SK-N-SH treated with all-trans-retinoic acid at 6 μM for 48 hours (cell line): Measurements from ENCODE around the gene RNF168.

Experiments used
- ATAC-seq: fragments of 200-7000 bp; cut with Tn5 transposase; 3 replicates; pipeline ENCODE4 v1.9.1; 2020; ENCODE audit warnings: mild to moderate bottlenecking, moderate library complexity
- ARNTL ChIP-seq: fragments of 450-650 bp; formaldehyde crosslinking; IDR thresholded peaks from 2 replicates; pipeline ENCODE4 v1.5.0; 2020; ENCODE audit warnings: low read depth, mild to moderate bottlenecking, moderate library complexity, borderline replicate concordance
- BACH2 ChIP-seq: fragments of 250-450 bp; sonication (Bioruptor Pico); IDR thresholded peaks from 2 replicates; pipeline ENCODE4 v1.9.0; 2021; ENCODE audit warnings: mild to moderate bottlenecking, borderline replicate concordance
- CSDC2 ChIP-seq: fragments of 250-450 bp; sonication (Bioruptor Pico); IDR thresholded peaks from 2 replicates; pipeline ENCODE4 v1.5.0; 2020; ENCODE audit warnings: mild to moderate bottlenecking, moderate library complexity
- ESRRG ChIP-seq: fragments of 250-450 bp; sonication (Bioruptor Pico); IDR thresholded peaks from 2 replicates; pipeline ENCODE4 v1.6.1; 2021; ENCODE audit warnings: mild to moderate bottlenecking
- GLIS3 ChIP-seq: fragments of 250-450 bp; sonication (Bioruptor Pico); IDR thresholded peaks from 2 replicates; pipeline ENCODE4 v1.5.0; 2020; ENCODE audit warnings: mild to moderate bottlenecking, moderate library complexity
- ISL1 ChIP-seq: fragments of 250-450 bp; sonication (Bioruptor Pico); IDR thresholded peaks from 2 replicates; pipeline ENCODE4 v2.1.2; 2022; ENCODE audit warnings: mild to moderate bottlenecking, moderate library complexity
- OSR1 ChIP-seq: fragments of 250-450 bp; sonication (Bioruptor Pico); IDR thresholded peaks from 2 replicates; pipeline ENCODE4 v1.8.0; 2022; ENCODE audit warnings: moderate library complexity, mild to moderate bottlenecking, inconsistent platforms
- PPARA ChIP-seq: fragments of 250-450 bp; sonication (Bioruptor Pico); IDR thresholded peaks from 2 replicates; pipeline ENCODE4 v1.5.0; 2020; ENCODE audit warnings: mild to moderate bottlenecking, borderline replicate concordance
- RARB ChIP-seq: fragments of 250-450 bp; sonication (Bioruptor Pico); IDR thresholded peaks from 2 replicates; pipeline ENCODE4 v1.8.0; 2021; ENCODE audit warnings: mild to moderate bottlenecking, moderate library complexity
- SNAI2 ChIP-seq: fragments of 250-450 bp; sonication (Bioruptor Pico); IDR thresholded peaks from 2 replicates; pipeline ENCODE4 v1.5.0; 2020; ENCODE audit warnings: mild to moderate bottlenecking, moderate library complexity
- TCF4 ChIP-seq: fragments of 250-450 bp; sonication (Bioruptor Pico); IDR thresholded peaks from 2 replicates; pipeline ENCODE4 v1.8.0; 2021; ENCODE audit warnings: mild to moderate bottlenecking, moderate library complexity, borderline replicate concordance
- TOX ChIP-seq: fragments of 250-450 bp; sonication (Bioruptor Pico); IDR thresholded peaks from 2 replicates; pipeline ENCODE4 v1.8.0; 2021; ENCODE audit warnings: mild to moderate bottlenecking, moderate library complexity, borderline replicate concordance
- ZC3H10 ChIP-seq: fragments of 250-450 bp; sonication (Bioruptor Pico); IDR thresholded peaks from 2 replicates; pipeline ENCODE4 v1.5.1; 2021; ENCODE audit warnings: mild to moderate bottlenecking, moderate library complexity
- ZFP3 ChIP-seq: fragments of 250-450 bp; sonication (Bioruptor Pico); IDR thresholded peaks from 2 replicates; pipeline ENCODE4 v1.5.0; 2020; ENCODE audit warnings: mild to moderate bottlenecking, moderate library complexity
- ZFP30 ChIP-seq: fragments of 450-650 bp; formaldehyde crosslinking; IDR thresholded peaks from 2 replicates; pipeline ENCODE4 v1.5.0; 2022; ENCODE audit warnings: mild to moderate bottlenecking, moderate library complexity
- ZNF565 ChIP-seq: fragments of 450-650 bp; formaldehyde crosslinking; conservative IDR thresholded peaks from 2 replicates; pipeline ENCODE4 v1.5.0; 2020; ENCODE audit warnings: low read depth, mild to moderate bottlenecking, moderate library complexity
- ZNF70 ChIP-seq: fragments of 450-650 bp; formaldehyde crosslinking; IDR thresholded peaks from 2 replicates; pipeline ENCODE4 v1.5.0; 2020; ENCODE audit warnings: mild to moderate bottlenecking, moderate library complexity
- ZNF8 ChIP-seq: fragments of 450-650 bp; formaldehyde crosslinking; IDR thresholded peaks from 2 replicates; pipeline ENCODE4 v1.5.0; 2020; ENCODE audit warnings: mild to moderate bottlenecking, moderate library complexity
- TF ChIP-seq, protein P1 (sequence below): fragments of 250-450 bp; sonication (Bioruptor Pico); IDR thresholded peaks from 2 replicates; pipeline ENCODE4 v1.5.1; 2020; ENCODE audit warnings: low read depth, mild to moderate bottlenecking, moderate library complexity
- TF ChIP-seq, protein P2 (sequence below): fragments of 250-450 bp; sonication (Bioruptor Pico); IDR thresholded peaks from 2 replicates; pipeline ENCODE4 v1.8.0; 2020; ENCODE audit warnings: mild to moderate bottlenecking, moderate library complexity, borderline replicate concordance
- TF ChIP-seq, protein P3 (sequence below): fragments of 250-450 bp; sonication (Bioruptor Pico); IDR thresholded peaks from 2 replicates; pipeline ENCODE4 v1.5.1; 2021; ENCODE audit warnings: mild to moderate bottlenecking, moderate library complexity
- TF ChIP-seq, protein P4 (sequence below): fragments of 250-450 bp; sonication (Bioruptor Pico); IDR thresholded peaks from 2 replicates; pipeline ENCODE4 v1.5.0; 2020; ENCODE audit warnings: mild to moderate bottlenecking, moderate library complexity

Gene RNF168

DNA sequence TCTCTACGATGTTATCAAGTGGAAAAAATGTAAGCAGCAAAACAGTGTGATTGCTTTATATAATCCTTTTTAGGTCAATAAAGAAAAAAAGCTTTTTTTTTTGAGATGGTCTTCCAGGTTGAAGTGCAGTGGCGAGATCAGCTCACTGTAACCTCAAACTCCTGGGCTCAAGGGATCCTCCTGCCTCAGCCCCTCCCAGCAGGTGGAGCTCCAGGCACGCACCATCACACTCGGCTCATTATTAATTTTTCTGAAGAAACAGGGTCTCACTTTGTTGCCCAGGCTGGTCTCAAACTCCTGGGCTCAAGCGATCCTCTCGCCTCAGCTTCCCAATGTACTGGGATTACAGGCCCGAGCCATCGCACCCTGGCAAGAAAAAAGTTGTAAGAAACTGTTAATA, 17.3 kb downstream of the RNF168 start:
- ATAC-seq, result 0 out of 3 replicates have a peak, but pooled peaks have one; percentile 42
- TF ChIP-seq ZFP3 (CRISPR knock-in tag) (no peak), ARNTL (no peak), SNAI2 (CRISPR knock-in tag) (no peak), ZNF565 (CRISPR knock-in tag) (no peak), CSDC2 (CRISPR knock-in tag) (no peak), BACH2 (no peak), ZFP30 (CRISPR knock-in tag) (no peak), PPARA (CRISPR knock-in tag) (no peak), ISL1 (CRISPR knock-in tag) (no peak)
- TF ChIP-seq, protein P1, sequence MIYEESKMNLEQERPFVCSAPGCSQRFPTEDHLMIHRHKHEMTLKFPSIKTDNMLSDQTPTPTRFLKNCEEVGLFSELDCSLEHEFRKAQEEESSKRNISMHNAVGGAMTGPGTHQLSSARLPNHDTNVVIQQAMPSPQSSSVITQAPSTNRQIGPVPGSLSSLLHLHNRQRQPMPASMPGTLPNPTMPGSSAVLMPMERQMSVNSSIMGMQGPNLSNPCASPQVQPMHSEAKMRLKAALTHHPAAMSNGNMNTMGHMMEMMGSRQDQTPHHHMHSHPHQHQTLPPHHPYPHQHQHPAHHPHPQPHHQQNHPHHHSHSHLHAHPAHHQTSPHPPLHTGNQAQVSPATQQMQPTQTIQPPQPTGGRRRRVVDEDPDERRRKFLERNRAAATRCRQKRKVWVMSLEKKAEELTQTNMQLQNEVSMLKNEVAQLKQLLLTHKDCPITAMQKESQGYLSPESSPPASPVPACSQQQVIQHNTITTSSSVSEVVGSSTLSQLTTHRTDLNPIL (CRISPR knock-in tag), result no peak
- TF ChIP-seq, protein P2, sequence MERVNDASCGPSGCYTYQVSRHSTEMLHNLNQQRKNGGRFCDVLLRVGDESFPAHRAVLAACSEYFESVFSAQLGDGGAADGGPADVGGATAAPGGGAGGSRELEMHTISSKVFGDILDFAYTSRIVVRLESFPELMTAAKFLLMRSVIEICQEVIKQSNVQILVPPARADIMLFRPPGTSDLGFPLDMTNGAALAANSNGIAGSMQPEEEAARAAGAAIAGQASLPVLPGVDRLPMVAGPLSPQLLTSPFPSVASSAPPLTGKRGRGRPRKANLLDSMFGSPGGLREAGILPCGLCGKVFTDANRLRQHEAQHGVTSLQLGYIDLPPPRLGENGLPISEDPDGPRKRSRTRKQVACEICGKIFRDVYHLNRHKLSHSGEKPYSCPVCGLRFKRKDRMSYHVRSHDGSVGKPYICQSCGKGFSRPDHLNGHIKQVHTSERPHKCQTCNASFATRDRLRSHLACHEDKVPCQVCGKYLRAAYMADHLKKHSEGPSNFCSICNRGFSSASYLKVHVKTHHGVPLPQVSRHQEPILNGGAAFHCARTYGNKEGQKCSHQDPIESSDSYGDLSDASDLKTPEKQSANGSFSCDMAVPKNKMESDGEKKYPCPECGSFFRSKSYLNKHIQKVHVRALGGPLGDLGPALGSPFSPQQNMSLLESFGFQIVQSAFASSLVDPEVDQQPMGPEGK (CRISPR knock-in tag), result no peak
- TF ChIP-seq, protein P3, sequence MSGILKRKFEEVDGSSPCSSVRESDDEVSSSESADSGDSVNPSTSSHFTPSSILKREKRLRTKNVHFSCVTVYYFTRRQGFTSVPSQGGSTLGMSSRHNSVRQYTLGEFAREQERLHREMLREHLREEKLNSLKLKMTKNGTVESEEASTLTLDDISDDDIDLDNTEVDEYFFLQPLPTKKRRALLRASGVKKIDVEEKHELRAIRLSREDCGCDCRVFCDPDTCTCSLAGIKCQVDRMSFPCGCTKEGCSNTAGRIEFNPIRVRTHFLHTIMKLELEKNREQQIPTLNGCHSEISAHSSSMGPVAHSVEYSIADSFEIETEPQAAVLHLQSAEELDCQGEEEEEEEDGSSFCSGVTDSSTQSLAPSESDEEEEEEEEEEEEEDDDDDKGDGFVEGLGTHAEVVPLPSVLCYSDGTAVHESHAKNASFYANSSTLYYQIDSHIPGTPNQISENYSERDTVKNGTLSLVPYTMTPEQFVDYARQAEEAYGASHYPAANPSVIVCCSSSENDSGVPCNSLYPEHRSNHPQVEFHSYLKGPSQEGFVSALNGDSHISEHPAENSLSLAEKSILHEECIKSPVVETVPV (CRISPR knock-in tag), result no peak

DNA sequence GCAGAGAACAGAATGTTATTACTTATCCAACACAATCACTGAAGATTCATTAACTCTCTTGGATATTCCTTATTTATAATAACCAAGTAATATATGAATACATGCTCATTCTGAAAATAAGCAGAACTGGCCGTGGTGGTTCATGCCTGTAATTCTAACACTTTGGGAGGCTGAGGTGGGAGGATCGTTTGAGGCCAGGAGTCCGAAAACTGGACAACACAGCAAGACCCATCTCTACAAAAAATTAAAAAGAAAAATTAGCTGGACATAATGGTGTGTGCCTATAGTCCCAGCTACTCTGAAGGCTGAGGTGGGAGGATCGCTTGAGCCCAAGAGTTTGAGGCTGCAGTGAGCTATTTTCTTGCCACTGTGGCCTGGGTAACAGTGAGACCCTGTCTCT, 25.9 kb downstream of the RNF168 start:
- TF ChIP-seq, protein P4, sequence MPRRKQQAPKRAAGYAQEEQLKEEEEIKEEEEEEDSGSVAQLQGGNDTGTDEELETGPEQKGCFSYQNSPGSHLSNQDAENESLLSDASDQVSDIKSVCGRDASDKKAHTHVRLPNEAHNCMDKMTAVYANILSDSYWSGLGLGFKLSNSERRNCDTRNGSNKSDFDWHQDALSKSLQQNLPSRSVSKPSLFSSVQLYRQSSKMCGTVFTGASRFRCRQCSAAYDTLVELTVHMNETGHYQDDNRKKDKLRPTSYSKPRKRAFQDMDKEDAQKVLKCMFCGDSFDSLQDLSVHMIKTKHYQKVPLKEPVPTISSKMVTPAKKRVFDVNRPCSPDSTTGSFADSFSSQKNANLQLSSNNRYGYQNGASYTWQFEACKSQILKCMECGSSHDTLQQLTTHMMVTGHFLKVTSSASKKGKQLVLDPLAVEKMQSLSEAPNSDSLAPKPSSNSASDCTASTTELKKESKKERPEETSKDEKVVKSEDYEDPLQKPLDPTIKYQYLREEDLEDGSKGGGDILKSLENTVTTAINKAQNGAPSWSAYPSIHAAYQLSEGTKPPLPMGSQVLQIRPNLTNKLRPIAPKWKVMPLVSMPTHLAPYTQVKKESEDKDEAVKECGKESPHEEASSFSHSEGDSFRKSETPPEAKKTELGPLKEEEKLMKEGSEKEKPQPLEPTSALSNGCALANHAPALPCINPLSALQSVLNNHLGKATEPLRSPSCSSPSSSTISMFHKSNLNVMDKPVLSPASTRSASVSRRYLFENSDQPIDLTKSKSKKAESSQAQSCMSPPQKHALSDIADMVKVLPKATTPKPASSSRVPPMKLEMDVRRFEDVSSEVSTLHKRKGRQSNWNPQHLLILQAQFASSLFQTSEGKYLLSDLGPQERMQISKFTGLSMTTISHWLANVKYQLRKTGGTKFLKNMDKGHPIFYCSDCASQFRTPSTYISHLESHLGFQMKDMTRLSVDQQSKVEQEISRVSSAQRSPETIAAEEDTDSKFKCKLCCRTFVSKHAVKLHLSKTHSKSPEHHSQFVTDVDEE, result no peak
- TF ChIP-seq OSR1 (CRISPR knock-in tag) (no peak), TCF4 (no peak), ZFP3 (CRISPR knock-in tag) (no peak), GLIS3 (CRISPR knock-in tag) (no peak), ZNF565 (CRISPR knock-in tag) (no peak), PPARA (CRISPR knock-in tag) (no peak), TOX (CRISPR knock-in tag) (no peak), ZFP30 (CRISPR knock-in tag) (no peak), ZNF8 (CRISPR knock-in tag) (no peak), ZNF70 (CRISPR knock-in tag) (no peak), CSDC2 (CRISPR knock-in tag) (no peak), RARB (CRISPR knock-in tag) (no peak), ESRRG (CRISPR knock-in tag) (no peak), ZC3H10 (CRISPR knock-in tag) (no peak), BACH2 (no peak), SNAI2 (CRISPR knock-in tag) (no peak)
- TF ChIP-seq, protein P2 (CRISPR knock-in tag), result no peak
- TF ChIP-seq, protein P1 (CRISPR knock-in tag), result no peak
- TF ChIP-seq, protein P3 (CRISPR knock-in tag), result no peak
- TF ChIP-seq, all 23 proteins: peak for 0
- no peak for ATAC-seq
